NOMO-1 treated with DMSO at 0.1 percent for 48 hours (cell line): Measurements from ENCODE around the gene DCX.
"Not testable (repeated sequence)": the region's sequence is repeated elsewhere in the genome, so short reads cannot be mapped to it uniquely, and the experiment has no call there.

Experiments used
- DNase-seq: peaks from one replicate; lab custom pipeline; 2025; ENCODE audit not compliant: unreplicated experiment; lab: John Stamatoyannopoulos, UW

DCX gene

GRCh38 chrX:111375747-111376146 is 36.2 kb downstream of the DCX start:
- DNase-seq, result no peak

GRCh38 chrX:111372086-111372485 is 39.9 kb downstream of the DCX start:
- DNase-seq, result no peak

- DNase-seq, result no peak
Measured at GRCh38 chrX:111365770-111366325, 46.1 kb downstream of the DCX start.

- no peak for DNase-seq
Measured at GRCh38 chrX:111363741-111364140, 48.3 kb downstream of the DCX start.

GRCh38 chrX:111361751-111362150 is 50.2 kb downstream of the DCX start:
- no peak for DNase-seq

- DNase-seq, result no peak
Measured at GRCh38 chrX:111360839-111361238, 51.2 kb downstream of the DCX start.

- DNase-seq, result no peak
Measured at GRCh38 chrX:111355523-111356115, 56.4 kb downstream of the DCX start.

GRCh38 chrX:111354496-111354895 is 57.5 kb downstream of the DCX start:
- DNase-seq, result no peak

GRCh38 chrX:111353793-111354192 is 58.2 kb downstream of the DCX start:
- no peak for DNase-seq

- DNase-seq, result no peak
Measured at GRCh38 chrX:111352424-111352823, 59.6 kb downstream of the DCX start.

GRCh38 chrX:111349934-111350333 is 62.1 kb downstream of the DCX start:
- DNase-seq, result no peak

- no peak for DNase-seq
Measured at GRCh38 chrX:111349101-111349500, 62.9 kb downstream of the DCX start.

GRCh38 chrX:111348429-111348828 is 63.6 kb downstream of the DCX start:
- no peak for DNase-seq

- not testable (repeated sequence) for DNase-seq
Measured at GRCh38 chrX:111346150-111346549, 65.8 kb downstream of the DCX start.

GRCh38 chrX:111340054-111340453 is 71.9 kb downstream of the DCX start:
- DNase-seq, result no peak

GRCh38 chrX:111339212-111339611 is 72.8 kb downstream of the DCX start:
- DNase-seq, result no peak

GRCh38 chrX:111338095-111338698 is 73.8 kb downstream of the DCX start:
- DNase-seq, result no peak

GRCh38 chrX:111337067-111337637 is 74.8 kb downstream of the DCX start:
- no peak for DNase-seq

- no peak for DNase-seq
Measured at GRCh38 chrX:111336141-111336540, 75.9 kb downstream of the DCX start.

- DNase-seq, result no peak
Measured at GRCh38 chrX:111329370-111329769, 82.6 kb downstream of the DCX start.

- DNase-seq, result no peak
Measured at GRCh38 chrX:111328858-111329257, 83.1 kb downstream of the DCX start.

GRCh38 chrX:111322231-111322855 is 89.6 kb downstream of the DCX start:
- DNase-seq, result no peak
